ENCODE data around the gene AK5. TPM values are rescaled to one million over a fixed set of nuclear protein-coding genes. Genes with fewer than 3 reads are reported as not detected.

The AK5 gene
- total RNA-seq, 4 donors from 2014 or later, result 1.1 to 2.1 (median 1.2) TPM; not detected in 1

- no peaks in the 10 kb centered on the region for H3K4me1 ChIP-seq
- no peaks in the 10 kb centered on the region for H3K27me3 ChIP-seq
- no peak for TF ChIP-seq POLR2A (IDR thresholded peaks at IDR 0.05)
- TF ChIP-seq CTCF (IDR thresholded peaks at IDR 0.05), result no peak
- no peak for TF ChIP-seq EP300 (IDR thresholded peaks at IDR 0.05)
- no peak for TF ChIP-seq POLR2AphosphoS5 (IDR thresholded peaks at IDR 0.05)
- no peaks in the 10 kb centered on the region for H3K36me3 ChIP-seq
- WGBS, result 78% methylated on average over 3 of the region's 3 CpGs
- H3K9me3 ChIP-seq, result no peaks in the 10 kb centered on the region
- H3K27ac ChIP-seq, result no peak overlapping the region
- DNase-seq (ENCODE audit: low spot score in 2 of 2), result no peak
- no peak overlapping the region for H3K4me3 ChIP-seq
These were observed 106.8 kb downstream of the AK5 start for GRCh38 chr1:77388661-77389060.

- no peaks in the 10 kb centered on the region for H3K9me3 ChIP-seq
- no peak overlapping the region for H3K27ac ChIP-seq
- H3K27me3 ChIP-seq, result no peaks in the 10 kb centered on the region
- no peak for TF ChIP-seq POLR2A (IDR thresholded peaks at IDR 0.05)
- no peak for TF ChIP-seq EP300 (IDR thresholded peaks at IDR 0.05)
- TF ChIP-seq CTCF (IDR thresholded peaks at IDR 0.05), result no peak
- TF ChIP-seq POLR2AphosphoS5 (IDR thresholded peaks at IDR 0.05), result no peak
- H3K4me3 ChIP-seq, result no peak overlapping the region
- no peaks in the 10 kb centered on the region for H3K36me3 ChIP-seq
- no peak for DNase-seq (ENCODE audit: low spot score in 2 of 2)
- WGBS, result 74% methylated on average over 4 of the region's 4 CpGs
- H3K4me1 ChIP-seq, result no peaks in the 10 kb centered on the region
These were observed 110.7 kb downstream of the AK5 start for GRCh38 chr1:77392486-77392885.

GRCh38 chr1:77394166-77394565, 112.3 kb downstream of the AK5 start:
- H3K36me3 ChIP-seq, result no peaks in the 10 kb centered on the region
- H3K27ac ChIP-seq, result no peak overlapping the region
- H3K27me3 ChIP-seq, result no peaks in the 10 kb centered on the region
- no peak overlapping the region for H3K4me3 ChIP-seq
- no peaks in the 10 kb centered on the region for H3K9me3 ChIP-seq
- no peak for DNase-seq (ENCODE audit: low spot score in 2 of 2)
- no peaks in the 10 kb centered on the region for H3K4me1 ChIP-seq
- WGBS, result 77% methylated on average over 2 of the region's 2 CpGs
- TF ChIP-seq POLR2AphosphoS5 (IDR thresholded peaks at IDR 0.05) (no peak), POLR2A (IDR thresholded peaks at IDR 0.05) (no peak), EP300 (IDR thresholded peaks at IDR 0.05) (no peak), CTCF (IDR thresholded peaks at IDR 0.05) (no peak)

- Histone ChIP-seq H3K9me3 (no peaks in the 10 kb centered on the region), H3K27ac (no peak overlapping the region), H3K27me3 (no peaks in the 10 kb centered on the region), H3K4me1 (no peaks in the 10 kb centered on the region), H3K36me3 (no peaks in the 10 kb centered on the region), H3K4me3 (no peak overlapping the region)
- TF ChIP-seq CTCF (IDR thresholded peaks at IDR 0.05), result no peak
- no peak for TF ChIP-seq EP300 (IDR thresholded peaks at IDR 0.05)
- no peak for TF ChIP-seq POLR2A (IDR thresholded peaks at IDR 0.05)
- TF ChIP-seq POLR2AphosphoS5 (IDR thresholded peaks at IDR 0.05), result no peak
- no peak for DNase-seq (ENCODE audit: low spot score in 2 of 2)
These were observed 113.2 kb downstream of the AK5 start for GRCh38 chr1:77395051-77395450.

- no peaks in the 10 kb centered on the region for H3K9me3 ChIP-seq
- no peak for DNase-seq (ENCODE audit: low spot score in 2 of 2)
- WGBS, result 56% methylated on average over 3 of the region's 3 CpGs
These were observed 116.3 kb downstream of the AK5 start for GRCh38 chr1:77398152-77398551.

More at GRCh38 chr1:77398152-77398551, 116.3 kb downstream of the AK5 start:
- Histone ChIP-seq H3K27ac (no peak overlapping the region), H3K27me3 (no peaks in the 10 kb centered on the region), H3K36me3 (no peaks in the 10 kb centered on the region), H3K4me3 (no peak overlapping the region), H3K4me1 (no peaks in the 10 kb centered on the region)
- TF ChIP-seq POLR2AphosphoS5 (IDR thresholded peaks at IDR 0.05), result no peak

Measured in suprapubic skin (tissue), 4 donors.